Occipital lobe (tissue), 2 donors: ENCODE measurements around the gene MICALL1. TPM values are rescaled to one million over a fixed set of nuclear protein-coding genes. Genes with fewer than 3 reads are reported as not detected.
"Not testable (repeated sequence)": the region's sequence is repeated elsewhere in the genome, so short reads cannot be mapped to it uniquely, and the experiment has no call there.

Experiments used
- DNase-seq: peaks from one replicate; lab custom pipeline; 2025; lab: John Stamatoyannopoulos, UW
- total RNA-seq: library from RNA; depleted of rRNA; stranded (reverse); fragments of >200 nt; gene quantifications from one replicate; pipeline ENCODE4 v1.2.3, GENCODE V29; 2014

Gene MICALL1
- total RNA-seq, 1 donor from 2014 or later, result 22.9 TPM

DNA sequence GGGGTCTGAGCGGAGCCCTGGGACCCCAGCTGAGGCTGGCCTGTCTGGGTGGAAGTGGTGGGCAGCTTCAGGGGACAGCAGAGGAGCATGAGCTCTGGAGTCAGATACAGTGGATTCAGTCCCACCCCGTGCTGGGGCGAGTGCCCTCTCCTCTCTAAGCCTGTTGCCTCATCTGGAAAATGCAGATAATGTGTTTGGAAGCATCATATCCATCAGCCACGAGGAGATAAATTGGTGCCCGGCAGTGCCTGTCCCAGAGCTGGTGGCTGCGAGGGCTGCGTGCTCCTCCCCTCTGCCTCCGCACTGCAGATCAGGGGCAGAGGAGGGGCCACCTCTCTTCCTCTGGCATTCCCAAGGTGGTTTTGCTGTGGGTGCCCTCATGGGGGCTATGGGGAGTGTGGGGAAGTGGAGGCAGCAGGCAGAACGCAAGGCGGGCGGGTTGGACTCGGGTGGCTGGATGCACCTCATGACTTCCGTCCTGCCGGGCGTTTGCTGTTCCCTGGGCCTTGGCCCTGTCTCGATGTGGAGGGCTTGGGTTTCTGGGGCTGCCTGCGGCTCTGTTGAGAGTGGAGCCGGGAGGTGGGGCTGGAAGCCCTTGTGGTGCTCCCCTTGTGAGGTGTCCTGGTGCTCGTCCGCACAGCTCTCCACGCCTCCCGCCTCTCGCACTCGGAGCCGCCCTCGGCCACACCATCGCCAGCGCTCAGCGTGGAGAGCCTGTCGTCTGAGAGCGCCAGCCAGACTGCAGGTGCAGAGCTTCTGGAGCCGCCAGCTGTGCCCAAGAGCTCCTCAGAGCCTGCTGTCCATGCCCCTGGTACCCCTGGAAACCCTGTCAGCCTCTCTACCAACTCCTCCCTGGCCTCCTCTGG lies 20.9 kb downstream of the MICALL1 start:
- DNase-seq, result no peak

DNA sequence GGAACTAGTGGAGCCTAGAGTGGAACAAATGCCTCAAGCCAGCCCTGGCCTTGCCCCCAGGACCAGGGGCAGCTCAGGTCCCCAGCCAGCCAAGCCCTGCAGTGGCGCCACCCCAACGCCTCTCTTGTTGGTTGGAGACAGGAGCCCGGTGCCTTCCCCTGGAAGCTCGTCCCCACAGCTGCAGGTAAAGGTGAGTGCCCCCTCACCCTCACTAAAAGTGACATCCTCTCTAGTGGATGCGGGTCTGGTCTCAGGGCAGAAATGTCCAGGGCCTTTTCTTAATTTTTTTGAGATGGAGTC lies 21.5 kb downstream of the MICALL1 start:
- no peak for DNase-seq

DNA sequence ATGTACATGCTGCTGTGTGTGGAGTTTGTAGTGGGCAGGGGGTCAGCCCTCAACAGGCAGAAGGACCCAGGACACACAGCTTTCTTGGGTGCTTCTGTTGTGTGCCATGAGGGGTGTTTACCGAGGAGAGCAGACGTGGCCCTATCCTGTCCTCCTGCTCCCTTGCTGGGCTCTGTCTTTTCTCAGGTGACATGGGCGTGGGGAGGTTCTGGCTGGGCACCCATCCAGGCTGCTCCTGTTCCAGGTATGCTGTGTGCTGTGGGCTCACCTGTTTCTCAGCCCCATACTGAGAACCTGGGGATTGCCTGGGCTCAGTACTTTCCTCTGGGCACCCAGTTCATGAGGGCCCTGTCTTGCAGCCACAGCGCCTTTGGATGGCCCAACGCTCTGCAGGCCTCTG lies 23.3 kb downstream of the MICALL1 start:
- DNase-seq, result no peak

DNA sequence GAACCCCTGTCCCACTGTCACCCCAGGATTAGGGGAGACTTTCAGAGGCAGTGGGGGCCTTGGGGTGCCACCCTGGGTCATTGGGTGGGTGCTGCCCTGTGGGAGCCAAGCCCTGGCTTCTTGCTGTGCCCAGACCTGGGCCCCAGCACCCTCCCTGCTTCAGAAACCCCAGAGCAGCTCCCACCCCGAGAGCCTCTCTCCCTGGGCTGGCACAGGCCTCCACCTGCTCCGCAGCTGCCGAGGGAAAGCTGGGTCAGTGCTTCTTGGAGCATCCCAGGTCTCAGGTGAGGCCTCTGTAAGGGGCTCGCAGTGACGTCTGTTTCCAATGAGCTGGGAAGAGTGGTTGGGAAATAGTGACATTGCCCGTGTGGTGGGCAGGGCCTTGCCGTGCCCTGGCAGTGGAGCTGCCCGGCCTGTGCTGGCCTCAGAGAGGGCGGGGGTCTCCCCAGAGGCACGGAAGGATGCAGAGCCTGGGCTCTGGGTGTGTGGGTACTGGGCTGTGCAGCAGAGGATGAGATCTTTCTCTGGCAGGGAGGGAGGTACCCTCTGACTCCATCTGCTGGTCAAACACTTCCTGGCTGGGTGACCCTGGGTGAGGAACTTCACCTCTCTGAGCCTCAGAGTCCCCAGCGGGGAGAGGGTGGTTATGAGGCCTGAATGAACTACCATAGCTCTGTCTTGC lies 24.3 kb downstream of the MICALL1 start:
- no peak for DNase-seq

DNA sequence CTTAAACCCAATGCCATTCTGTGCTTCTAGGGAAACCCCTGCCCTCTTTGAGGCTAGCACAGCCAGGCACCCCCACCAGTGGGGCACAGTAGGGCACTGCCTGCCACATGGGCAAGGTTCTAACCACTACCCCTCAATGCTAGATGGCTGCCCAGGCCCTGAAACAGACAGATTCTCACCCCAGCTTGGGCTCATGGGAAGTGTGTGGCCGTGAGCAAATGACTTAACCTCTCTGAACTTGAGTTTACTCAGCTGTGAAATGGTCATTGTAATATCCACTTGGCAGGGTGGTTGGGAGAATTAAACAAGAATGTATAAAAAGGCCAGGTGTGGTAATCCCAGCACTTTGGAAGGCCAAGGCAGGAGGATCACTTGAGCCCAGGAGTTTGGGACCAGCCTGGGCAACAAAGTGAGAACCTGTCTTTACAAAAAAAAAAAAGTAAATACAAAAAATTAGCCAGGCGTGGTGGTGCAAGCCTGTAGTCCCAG lies 24.9 kb downstream of the MICALL1 start:
- DNase-seq, result no peak

DNA sequence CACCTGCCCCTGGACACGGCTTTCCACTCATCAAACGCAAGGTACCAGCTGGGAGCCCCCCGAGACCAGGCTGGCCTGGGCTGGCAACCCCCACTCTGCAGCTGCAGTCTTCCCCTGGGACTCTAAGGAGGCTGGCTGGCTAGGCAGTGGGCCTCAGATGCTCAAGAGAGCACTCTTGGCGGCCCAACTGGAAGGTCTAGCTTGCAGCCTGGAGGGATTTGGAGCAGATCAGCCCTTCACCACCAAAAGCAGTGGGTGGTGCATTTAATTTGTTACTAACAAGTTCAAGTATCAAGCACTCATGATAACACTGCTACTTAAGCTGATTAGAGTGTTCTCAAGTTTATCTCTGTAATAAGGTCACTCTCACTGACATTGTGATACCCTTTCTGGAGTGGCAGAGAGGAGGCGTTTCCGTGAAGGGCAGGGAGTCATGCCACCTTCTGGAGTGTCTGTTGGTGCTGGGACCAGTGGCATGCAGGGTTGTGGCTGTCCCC lies 25.8 kb downstream of the MICALL1 start:
- no peak for DNase-seq

DNA sequence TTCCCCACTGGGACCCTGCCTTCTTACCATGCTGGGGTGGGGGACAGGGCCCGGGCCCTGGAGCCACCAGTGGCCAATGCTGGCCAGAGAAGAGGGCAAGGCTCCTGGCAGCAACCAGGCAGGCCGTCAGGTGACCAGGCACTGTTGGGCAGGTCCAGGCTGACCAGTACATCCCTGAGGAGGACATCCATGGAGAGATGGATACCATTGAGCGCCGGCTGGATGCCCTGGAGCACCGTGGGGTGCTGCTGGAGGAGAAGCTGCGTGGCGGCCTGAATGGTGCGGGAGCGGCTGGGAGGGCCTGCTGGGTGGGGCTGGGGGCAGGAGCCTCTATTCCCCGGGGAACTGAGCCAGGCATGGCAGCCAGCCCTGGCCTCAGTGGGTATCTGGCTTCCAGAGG lies 26.3 kb downstream of the MICALL1 start:
- no peak for DNase-seq

DNA sequence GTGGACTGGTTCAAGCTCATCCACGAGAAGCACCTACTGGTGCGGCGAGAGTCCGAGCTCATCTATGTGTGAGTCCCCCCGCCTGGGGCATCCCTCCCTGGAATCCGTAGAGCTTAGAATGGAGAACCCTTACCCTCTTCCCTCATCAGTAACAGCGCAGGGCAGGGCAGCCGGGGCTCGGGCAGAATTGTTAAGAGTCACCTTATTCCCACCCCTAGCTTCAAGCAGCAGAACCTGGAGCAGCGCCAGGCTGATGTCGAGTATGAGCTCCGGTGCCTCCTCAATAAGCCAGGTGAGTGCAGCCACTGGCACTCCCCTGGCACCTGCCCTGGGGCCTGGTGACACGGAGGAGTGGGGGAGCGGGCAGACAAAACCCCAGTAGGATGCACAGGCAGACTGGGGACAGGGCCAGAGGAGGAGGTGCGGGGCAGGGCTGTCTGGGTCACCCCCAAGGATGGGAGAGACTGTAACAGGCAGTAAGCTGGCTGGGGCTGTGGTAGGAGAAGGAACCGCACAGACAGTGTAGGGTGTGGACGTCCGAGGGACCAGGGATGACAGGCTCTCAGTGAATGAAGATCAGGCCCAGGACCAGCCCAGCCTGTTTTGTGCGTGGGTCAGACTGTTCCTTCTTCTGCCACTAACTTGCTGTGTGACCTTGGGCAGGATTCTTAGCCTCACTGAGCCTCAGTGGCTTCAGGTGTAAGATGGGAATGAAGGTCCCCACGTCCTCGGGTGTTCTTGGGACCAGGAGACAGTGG lies 26.9 kb downstream of the MICALL1 start:
- no peak for DNase-seq

DNA sequence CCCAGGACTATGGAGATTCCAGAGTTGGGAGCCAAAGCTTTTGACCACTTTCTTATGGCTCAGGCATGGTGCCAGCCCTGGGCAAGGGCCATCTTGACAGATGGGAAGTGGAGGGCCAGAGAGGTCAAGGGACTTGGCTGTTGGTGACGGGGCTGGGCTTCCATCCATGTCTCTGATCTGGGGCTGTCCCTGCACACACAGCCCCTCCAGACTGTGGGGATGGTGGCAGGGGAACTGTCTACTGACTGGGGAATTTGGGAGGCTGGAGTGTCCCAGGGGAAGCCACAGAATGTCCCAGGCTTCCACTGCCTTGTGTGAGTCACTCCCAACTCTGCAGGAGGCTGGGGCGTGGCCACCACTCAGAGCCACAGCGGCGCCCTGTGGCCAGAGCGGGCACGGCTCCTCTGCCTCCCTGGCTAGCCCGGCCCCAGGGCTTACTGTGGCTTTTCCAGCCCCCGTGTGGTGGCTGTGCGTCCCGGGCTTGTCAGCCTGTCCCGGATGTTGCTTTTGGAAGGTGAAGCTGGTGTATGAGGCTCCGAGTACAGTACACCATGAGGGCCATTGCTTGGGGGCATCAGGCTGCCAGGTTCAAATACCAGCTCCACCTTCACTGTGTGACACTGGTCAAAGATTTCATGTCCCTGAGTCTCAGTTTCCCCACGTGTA lies 27.7 kb downstream of the MICALL1 start:
- DNase-seq, result peak; percentile 73

DNA sequence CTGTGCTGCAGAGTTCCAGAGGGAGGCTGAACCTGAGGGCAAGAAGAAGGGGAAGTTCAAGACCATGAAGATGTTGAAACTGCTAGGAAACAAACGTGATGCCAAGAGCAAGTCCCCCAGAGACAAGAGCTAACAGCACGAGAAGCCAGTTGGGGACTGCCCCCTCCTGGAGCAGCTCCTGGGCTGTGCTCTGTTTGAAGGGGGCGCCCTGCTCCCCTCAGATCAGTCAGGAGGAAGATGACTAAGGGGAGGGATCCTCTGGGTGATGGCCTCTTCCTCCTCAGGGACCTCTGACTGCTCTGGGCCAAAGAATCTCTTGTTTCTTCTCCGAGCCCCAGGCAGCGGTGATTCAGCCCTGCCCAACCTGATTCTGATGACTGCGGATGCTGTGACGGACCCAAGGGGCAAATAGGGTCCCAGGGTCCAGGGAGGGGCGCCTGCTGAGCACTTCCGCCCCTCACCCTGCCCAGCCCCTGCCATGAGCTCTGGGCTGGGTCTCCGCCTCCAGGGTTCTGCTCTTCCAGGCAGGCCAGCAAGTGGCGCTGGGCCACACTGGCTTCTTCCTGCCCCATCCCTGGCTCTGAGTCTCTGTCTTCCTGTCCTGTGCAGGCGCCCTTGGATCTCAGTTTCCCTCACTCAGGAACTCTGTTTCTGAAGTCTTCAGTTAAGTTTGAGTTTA lies 34.7 kb downstream of the MICALL1 start:
- no peak for DNase-seq

DNA sequence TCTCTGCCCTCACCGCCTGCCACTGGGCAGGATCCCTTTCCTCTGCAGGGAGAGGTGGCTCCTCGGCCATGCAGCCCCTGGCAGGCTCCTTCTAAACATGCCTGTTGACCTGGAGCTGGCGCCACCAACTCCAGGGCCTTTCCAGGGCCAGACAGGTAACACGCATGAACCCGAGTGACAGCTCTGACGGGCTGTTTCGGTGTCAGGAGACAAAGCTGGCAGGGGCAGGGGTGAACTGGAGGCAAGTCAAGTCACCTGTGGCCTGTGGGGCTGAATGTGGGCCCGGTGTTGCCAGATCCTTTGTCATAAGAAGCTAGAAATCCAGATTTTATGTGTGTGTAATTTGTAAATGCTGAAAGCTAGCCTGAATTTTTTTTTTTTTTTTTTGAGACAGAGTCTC lies 36.0 kb downstream of the MICALL1 start:
- no peak for DNase-seq

DNA sequence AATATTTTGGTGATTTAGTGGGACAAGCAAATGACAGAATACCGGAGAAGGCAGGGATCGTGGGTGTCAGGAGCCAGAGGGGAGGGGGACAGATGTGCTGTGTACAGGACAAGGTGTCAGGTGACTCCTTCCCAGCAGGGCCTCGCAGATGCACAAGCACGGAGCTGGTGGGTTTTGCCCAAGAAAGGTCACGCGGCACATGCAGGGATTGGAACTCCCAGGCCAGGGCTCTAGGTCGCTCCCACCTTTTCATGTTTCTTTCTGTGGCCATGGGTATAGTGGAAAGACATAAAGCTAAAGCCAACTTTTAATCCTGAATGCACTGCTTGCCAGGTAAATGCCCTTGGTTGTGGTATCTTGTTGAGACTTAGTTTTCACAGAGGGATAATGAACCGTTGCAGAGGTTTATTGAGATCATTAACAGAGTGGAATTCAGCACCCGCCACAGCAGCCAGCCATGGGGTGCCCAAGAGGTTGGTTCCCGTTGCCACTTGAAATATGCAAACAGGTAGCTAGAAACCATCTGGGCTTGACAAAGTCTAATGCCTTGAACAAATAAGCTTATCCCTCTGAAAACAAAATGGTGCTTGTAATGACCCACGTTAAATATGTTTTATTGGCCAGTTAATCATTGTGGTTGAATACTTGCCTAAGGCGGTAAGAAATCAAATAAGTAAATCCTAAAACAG lies 37.2 kb downstream of the MICALL1 start:
- DNase-seq, result no peak

DNA sequence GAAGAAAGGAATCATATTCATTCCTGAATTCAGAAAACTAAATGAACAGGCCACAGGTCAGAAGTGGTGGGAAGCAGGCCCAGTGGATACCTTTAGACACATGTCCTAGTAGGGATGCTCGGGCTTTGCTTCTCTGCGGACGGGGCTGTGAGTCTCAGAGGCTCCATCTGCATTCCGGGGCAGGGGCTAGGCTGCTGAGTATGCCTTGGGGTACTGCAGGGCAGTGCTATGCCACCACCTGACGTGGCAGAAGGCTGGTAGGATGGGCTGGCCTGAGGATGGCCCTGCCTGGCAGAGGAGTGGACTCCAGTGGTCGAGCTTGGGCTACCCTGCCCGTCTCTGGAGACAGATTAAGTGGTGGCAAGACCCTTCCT lies 37.7 kb downstream of the MICALL1 start:
- no peak for DNase-seq

DNA sequence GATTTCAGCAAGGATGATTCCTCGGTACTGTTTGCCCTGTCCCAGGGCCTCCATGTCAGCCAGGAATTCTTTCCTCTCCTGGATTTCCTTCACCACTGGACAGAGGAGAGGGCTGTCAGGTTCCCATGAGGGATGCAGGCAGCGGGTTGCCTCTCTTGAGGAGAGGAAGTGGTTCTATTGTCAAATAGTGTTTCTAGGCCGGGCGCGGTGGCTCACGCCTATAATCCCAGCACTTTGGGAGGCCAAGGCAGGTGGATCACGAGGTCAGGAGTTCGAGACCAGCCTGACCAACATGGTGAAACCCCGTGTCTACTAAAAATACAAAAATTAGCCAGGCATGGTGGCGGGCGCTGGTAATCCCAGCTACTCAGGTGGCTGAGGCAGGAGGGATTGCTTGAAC lies 38.3 kb downstream of the MICALL1 start:
- not testable (repeated sequence) for DNase-seq

DNA sequence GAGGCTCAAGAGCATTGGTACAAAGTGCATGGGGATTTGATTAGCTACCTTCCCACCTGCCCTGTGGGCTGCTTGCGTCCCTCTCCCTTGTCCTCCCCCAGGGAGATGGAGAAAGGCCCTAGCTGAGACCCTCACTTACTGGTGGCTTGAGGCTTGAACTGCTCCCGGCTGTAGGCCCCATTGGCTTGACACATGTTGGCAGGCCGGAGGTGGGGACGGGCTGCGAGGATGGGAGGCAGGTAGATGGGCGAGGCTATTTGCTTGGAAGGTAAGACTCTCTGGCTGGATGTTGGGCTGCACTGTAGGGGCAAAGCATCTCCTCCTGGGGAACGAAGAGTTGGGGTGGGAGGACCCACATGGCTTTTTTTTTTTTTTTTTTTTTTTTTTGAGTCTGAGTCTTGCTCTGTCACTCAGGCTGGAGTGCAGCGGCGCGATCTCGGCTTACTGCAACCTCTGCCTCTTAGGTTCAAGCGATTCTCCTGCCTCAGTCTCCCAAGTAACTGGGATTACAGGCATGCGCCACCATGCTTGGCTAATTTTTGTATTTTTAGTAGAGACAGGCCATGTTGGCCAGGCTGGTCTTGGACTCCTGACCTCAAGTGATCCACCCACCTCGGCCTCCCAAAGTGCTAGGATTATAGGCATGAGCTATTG lies 41.2 kb downstream of the MICALL1 start:
- DNase-seq, result not testable (repeated sequence)

DNA sequence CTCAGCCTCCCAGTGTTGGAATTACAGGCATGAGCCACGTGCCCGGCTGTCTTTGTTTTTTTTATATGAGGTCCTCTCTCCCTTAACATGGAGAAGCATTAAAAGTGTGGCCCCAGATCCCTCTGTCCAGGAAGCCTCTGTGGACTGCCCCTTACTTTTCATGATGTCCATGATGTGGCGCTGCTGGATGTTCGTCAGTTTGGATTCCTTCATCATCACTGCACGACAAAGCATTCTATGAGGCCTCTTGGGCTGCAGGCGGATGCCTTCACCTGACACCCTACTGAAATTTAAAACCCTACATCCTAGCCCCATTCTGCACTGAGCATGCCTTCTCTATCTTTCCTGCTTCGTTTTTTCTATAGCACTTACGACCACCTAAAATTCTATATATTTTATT lies 45.2 kb downstream of the MICALL1 start:
- no peak for DNase-seq

DNA sequence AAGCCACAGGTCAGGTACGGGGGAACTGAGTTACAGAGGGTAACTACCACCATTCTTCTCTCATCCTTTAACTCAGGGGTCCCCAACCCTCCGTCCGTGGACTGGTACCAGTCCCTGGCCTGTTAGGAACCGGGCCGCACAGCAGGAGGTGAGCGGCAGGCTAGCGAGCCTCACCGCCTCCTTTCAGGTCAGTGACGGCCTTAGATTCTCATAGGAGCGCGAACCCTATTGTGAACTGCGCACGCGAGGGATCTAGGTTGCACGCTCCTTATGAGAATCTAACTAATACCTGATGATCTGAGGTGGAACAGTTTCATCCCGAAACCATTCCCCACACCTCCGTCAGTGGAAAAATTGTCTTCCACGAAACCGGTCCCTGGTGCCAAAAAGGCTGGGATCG lies 46.5 kb downstream of the MICALL1 start:
- DNase-seq, result not testable (repeated sequence)

DNA sequence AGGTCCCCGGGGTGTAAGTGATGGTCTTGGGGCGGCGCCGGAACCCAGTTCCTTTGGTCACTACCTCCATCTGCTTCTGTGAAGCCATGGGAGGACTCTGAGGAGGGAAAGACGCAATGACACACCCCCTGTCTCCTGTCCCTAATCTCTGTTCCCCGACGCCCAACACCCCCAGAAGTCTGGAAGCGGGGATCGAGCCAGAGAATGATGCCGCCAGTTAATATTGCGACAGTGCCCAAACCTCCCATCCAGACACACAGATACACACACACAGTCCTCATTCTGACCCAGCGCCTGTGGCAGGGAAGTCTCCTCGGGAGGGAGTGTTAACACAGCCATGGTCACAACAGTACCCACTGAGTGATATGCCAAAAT lies 47.0 kb downstream of the MICALL1 start:
- DNase-seq, result no peak

DNA sequence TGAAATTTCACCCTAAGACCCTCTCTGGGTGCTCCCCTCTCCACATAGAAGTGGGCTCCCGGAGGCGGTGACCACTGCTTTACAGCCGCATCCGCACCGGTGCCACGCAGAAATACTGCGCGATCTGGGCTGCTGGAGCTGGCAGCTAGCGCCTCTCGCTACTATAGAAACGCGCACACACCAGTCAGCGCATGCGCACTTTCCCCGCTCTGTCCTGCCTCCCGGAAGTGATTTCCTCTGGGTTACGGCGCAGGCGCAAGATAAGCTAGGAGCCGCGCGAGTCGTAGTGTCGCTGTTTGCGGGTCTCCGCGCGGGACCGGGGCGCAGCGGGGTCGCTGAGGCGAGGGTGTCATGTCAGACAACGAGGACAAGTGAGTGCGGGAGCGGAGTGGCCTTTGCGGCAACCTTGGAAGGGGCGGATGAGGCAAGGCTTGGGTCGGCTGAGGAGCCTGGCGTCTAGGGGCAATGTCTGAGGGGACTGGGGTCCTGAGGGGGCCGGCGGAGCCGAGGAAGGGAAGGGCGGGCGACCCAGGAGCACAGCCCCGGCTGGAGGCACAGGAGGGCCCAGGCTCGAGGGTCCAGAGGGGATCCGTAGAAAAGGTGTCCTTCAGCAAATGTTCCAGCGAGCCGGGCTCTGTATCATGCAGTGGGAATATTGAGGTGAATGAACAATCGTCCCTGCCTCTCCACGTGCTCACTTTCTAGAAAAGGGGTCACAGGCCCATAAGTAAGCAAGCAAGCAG lies 47.5 kb downstream of the MICALL1 start, which contains the start of the genes C22orf23 and POLR2F:
C22orf23 (minus strand) TSS at position 165 of the 743 bp plus-strand sequence. CDS start 452 bp downstream, outside the sequence.
POLR2F (plus strand) TSS at position 263 of the 743 bp plus-strand sequence; CDS start at position 352, 89 bp downstream.
- DNase-seq, result peak; percentile 84
